Stimulated activated CD4-positive, alpha-beta T cell treated with anti-CD3 and anti-CD28 coated beads, Interleukin-4, amount 100 ng/mL, for 48 hours (primary cell): Measurements from ENCODE around the gene USHBP1.

Source experiments
- DNase-seq, 2 donors: peaks; one replicate each; pipeline ENCODE4 v3.0.0-alpha.2; 2020; ENCODE audit warnings: low read depth in 2 of 2

USHBP1 gene

DNA sequence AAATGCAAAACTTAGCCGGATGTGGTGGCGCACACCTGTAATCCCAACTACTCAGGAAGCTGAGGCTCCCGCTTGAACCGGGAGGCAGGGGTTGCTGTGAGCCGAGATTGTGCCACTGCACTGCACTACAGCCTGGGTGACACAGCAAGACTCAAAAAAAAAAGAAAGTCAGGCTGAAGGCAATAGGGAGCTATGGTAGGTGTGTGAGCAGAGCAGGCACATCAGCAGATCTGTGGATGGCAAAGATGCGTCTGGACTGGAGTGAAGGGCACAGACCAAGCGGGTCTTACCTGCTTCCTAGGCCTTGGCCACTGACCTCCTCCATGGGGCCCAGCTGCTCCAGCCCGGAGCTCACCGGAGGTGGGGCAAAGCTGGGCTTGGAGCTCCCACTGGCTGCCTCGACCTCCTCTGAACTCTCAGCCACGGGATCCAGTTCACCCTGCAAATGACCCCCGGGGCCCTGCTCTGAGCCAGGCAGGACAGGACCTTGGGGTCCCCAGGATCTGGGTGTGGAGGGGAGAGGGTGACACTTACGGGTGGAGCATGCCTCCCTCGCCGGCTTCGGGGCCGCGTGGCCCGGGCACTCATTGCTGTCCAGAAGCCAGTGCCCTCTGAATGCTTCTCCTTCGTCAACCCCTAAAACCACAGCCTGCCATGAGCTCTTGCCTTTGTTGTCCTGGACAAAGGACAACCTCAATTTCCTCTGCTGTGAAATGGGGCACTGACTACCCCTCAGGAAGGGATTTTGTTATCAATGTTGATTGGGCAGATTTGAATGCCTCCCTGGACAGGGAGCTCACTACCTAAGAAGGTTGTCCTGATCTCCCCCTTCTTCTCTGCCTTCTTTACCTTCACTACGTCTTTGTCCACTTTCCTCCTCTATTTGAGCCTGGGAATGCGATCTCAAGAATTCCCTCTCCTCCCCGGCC lies 569 bp downstream of the USHBP1 start:
- DNase-seq: no peak

DNA sequence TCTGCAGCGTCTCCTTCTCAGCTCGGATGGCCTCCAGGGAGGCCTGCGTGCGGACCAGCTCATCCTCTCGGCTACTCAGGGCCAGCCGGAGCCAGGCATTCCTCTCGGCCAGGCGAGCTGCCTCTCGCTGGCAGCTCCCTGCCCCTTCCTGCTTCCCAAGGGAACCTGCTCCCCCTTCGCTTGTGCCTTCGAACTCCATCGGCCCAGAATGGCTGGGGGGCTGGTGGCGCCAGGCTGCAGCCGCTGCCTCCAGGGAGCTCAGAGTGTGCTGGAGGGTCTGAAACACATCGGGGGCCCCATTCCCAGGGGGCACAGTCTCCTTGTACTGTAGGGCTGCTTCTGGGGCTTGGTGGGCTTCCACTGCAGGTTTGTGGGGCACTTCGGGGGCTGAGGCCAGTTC lies 2.0 kb downstream of the USHBP1 start:
- no peak for DNase-seq

DNA sequence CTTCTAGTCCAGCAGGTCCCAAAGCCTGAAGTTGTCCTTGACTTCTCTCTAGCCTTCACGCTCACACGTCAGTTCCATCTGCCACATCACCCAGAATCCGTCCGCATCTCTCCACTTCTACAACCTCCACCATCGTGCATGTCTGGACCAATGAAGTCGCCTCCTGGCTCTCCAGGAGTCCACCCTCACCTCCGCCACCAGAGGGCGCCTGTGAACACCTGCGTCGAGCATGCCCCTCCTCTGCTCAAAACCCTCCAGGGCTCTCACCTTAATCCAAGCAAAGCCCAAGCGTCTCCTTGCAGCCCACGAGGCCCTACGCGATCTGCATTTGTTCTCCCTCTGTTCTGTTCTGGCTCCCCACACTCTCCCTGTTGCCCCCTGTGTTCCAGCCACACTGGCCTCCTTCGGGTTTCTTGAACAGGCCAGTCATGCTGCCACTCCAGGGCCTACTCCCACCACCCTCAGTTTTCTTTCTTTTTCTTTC lies 3.7 kb downstream of the USHBP1 start:
- peak; percentile 90 for DNase-seq

DNA sequence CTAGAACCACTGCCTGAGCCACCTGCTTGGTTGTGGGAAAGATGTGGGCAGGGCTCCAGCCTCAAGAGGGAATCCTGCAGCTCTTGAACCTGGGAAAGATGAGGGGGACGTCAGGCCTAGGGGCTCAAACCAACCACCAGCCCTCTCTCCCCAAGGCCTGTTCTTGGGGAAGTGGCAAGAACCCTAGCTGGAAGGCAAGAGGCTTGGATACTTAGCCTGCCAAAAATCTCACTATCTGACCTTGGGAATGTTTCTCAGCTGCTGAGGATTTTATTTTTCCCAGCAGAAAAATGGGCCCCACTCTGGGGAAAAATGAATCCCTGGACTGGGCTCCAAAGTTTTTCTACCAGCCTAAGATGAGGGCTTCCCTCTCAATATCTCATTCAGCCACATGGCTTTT lies 4.6 kb downstream of the USHBP1 start:
- no peak for DNase-seq

DNA sequence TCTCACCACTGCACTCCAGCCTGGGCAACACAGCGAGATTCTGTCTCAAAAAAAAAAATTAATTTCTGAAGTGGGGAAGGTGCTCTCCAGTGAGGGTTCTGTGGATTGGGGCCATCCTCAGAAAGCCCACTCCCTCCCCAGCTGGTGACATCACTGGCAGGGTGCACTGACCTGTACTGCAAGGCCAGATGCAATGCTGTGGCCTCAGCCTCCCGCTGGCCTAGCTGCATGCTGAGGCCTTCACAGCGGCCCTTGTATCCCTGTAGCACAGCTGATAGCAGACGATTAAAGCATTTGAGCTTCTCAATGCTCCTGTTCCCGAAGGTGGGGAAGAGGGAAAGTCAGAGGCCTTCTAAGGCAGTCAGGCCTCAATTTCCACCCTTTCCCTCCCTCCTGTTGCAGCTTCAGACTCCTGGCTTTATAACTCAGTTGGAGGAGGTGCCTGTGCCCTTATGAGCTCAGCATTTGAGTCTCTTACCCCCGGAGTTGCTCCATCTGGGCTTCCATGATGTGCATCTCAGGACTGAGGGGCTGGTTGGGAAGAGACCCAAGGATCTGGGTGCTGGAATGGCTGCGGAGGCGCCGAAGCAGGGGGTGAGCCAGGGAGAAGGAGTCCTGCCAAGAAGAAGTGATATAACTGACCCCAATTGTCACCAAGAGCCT lies 5.3 kb downstream of the USHBP1 start:
- no peak for DNase-seq

DNA sequence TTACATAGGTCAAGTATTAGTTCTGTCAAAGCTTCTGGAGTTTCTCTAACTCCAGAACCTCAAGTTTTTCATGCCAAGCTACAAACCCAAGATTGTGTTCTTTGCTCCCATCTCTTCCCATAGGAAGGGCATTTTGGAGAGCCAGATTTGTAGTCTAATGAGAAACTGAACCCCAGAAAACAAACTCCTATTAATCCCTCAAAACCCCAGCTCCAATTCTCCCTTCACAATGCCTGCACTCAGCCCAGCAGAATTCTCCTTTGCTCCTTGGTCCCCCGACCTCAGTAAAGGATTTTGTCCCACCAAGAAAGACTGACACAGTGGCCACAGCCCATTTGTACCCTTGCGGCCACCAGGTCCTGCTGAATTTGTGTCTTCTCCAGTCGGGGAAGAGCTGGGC lies 8.4 kb downstream of the USHBP1 start:
- no peak for DNase-seq

DNA sequence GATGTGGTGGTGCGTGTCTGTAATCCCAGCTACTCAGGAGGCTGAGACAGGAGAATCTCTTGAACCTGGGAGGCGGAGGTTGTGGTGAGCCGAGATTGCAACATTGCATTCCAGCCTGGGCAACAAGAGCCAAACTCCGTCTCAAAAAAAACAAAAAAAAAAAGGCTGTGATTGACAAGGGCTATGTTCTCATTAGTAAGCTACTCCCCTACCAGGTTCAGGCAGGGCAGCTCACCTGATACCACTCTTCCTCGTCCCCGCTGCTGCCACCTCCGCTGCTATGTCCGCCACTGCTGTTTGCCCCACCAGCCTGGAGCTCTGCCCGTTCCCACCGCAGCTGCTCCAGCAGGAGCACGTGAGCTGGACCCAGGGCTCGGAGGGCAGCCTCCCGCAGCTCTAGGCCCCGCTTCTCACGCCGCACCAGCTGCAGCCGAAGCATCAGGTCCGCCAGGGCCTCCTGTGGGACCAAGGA lies 9.4 kb downstream of the USHBP1 start:
- no peak for DNase-seq

DNA sequence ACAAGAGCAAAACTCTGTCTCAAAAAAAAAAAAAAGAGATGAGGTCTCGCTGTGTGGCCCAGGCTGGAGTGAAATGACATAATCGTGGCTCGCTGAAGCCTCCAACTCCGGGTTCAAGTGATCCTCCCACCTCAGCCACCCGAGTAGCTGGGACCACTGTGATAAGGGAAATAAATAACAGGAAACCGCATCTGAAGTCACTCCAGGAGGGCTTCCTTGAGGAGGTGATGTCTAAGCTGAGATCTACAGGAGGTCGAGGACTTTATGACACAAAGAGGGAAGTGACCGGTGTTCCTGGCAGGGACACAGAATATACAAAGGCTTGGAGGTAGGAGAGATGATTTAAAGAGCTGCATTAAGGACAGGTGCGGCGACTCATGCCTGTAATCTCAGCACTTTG lies 9.9 kb downstream of the USHBP1 start:
- DNase-seq: no peak

DNA sequence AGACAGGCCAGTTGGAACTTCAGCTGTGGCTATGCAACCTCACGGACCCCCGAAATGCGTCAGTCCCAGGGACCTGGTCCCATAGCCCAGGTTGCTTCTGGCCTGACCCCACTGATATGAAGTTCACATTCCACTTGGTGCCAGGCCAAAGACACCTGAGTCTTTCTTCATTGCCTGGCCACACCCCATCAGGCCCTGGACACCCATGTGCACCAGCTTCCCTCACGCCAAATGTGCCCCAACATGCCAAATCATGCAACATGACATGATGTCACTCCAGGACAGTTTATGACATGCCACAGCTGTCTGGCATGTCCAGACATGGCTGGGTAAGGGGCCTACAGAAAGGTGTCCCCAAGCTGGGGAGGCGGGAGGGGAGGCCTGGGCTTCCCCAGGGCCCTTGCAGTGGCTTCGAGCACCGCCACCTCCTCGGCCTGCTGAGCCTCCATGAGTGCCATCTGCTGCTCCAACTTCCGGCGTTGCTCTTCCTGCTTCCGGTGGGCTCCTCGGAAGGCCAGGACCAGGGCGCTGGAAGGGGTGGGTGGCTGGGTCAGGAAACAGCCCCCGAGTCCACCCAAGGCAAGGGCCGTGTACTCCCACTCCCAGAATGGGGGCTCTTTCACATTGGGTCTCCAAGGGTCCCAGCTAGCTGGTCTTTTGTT lies 14.5 kb downstream of the USHBP1 start:
- DNase-seq: no peak

DNA sequence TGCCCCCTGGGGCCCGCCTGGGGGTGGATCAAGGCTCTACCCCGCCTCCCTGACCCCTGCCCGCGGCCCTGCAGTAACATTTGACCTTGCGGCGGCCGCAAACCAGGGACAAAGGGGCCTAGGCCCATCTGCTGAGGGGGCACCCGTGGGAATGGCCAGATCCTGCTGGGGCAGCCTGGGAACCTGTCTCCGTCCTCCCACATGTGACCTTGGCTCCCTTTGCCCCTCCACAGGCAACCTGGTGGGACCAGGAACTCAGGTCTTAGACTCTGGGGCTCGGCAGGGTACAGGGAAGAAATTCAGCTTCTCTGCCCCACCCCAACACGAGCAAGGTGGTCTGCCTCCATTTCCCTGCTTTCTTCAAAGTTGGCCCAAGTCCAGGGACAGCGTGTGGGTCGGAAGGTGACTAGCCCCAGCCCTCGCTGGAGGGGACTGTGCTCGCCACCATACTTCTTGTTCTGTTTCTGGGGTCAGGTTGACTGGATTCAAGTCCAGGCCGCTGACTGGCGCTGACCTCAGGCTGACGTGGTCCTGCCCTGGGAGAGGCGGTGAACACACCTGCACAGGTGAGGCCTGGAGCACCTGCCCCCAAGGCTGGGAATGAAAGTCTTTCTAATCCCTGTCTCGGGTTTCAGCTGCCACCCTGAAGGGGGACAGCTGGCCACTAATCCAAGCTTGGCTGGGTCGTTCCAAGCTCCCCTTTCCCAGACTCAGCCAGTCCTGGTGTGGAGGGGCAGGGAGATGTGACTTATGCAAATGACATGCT lies 16.4 kb downstream of the USHBP1 start:
- no peak for DNase-seq

DNA sequence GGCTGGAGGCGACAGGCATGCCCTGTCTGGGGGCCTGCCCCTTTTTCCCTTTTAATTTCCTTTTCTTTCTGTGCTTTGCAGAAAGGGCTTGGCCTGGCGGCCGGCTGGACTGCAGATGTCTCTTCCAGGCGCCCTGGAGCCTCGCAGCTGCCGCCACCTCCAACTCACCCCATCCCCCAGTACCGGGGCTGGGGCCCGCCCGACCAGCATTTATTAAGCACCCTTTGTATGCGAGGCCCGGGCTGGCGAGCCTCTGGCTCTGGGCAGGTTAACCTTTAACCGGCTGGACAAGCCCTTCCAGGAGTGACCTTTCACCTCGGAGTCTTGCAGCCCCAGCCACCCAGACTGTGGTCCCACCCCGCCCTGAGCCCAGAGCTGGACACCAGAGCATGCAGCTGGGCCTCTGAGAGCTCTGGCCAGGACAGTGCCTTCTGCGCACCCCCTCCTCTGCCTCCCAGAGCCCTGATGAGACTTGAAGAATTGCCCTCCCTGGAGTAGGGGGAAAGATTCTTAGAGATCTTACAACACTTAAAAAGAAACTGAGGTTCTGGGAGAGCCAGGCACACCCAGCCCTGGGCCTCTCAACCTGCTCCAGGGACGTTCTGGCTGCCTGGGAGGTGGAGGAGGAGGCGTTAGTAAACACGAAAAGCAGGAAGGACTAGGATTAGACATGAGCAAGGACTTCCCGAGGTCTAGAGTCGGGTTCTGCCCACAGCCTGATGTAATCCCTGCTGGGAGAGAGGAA lies 17.7 kb downstream of the USHBP1 start:
- DNase-seq: no peak

DNA sequence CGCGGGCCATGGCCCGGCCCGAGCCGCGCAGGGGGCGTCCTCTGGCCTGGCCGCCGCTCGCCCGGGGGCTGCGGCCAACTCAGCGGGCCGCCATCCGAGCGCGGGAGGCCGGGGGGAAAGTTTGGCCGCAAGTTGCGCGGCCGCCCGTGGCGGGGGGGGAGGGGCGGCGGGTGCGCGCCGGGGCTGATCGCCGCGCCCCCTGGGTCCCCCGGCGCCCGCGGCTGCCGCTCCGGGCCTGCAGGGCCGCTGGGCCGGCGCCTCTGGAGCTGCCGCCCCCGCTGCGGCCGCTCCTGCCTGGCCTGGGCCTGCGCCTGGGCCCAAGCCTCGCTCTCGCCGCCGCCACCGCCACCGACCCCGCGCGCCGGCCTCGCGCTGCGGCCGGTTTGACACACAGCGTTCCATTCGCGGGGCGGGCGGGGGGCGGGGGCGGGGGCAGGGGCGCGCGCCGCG lies 19.0 kb downstream of the USHBP1 start, which contains the start of gene NR2F6:
NR2F6 (minus strand) TSS at position 385 of the 450 bp plus-strand sequence. CDS start 699 bp downstream, outside the sequence.
- no peak for DNase-seq

DNA sequence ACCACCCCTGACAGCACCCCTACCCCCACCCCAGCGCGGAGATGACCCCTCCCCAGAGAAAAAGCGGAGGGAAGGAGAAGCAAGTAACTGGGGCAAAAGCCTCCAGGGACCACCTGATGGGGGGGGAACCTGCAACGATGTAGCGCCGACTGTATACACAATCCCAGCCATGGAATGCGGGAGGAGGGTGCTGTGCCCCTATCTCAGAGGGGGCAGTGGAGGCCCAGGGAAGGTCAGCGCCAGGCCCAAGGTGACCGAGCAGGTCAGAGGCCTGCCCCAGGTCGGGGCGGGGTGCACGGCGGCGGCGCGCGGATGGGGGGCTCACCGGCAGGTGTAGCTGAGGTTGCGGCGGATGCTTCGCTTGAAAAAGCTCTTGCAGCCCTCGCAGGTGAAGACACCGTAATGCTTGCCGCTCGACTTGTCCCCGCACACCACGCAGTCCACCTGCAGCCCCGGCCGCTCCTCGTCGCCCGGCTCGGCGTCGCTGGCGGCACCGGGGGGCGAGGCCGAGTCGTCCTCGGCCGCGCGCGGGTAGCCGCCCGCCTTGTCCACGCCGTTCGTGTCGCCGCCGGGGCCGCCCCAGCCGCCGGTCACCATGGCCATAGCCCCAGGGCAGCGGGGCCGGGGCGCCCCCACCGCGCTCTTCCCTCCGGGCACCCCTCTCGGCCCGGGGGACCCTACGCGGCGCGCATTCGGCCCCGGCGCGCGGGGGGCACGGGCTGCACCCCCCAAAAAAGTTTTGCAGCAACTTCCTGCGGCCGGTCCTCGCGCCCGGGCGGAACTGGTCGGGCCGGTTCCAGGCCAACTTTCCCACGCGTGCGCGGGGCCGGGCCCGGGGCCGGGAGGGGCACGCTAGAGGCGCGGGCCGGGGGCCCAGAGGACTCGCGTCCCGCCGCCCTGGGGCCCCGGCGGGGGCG lies 19.7 kb downstream of the USHBP1 start:
- no peak for DNase-seq

DNA sequence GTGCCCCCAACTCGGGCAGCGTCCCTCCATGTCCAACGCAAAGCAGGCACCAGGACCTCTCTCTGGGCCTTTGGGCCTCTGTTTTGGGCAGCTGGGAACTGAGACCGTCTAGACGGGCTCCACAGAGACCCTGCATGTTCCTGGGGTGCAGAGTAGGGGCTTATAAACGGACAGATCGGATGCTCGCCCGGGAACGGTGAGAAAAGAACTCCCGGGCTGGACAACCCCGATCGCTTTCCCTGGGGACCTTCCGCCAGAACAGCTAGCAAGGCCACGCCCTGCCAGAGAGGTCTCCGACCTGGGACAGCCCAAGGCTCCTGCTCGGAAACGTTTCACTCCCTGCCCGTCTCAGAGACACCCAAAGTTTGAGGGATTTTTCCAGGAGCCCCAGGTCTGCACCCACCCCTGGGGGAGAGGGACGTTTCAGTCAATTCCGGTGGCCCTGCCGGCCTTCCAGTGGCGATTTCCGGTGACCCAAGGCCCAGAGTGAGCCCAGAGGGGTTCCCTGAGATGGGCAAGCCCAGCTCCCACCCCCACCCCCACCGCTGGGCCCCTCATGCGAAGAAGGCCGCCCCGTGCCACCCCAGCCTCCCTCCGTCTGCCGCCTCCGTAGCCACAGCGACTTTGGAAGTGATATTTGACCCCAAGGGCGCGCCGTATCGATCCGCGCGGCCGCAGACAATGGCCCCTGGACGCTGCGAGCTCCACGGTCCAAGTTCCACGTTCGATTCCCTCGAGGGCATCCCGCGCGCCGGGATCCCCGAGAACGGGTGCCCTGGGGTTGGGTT lies 20.5 kb downstream of the USHBP1 start:
- no peak for DNase-seq

DNA sequence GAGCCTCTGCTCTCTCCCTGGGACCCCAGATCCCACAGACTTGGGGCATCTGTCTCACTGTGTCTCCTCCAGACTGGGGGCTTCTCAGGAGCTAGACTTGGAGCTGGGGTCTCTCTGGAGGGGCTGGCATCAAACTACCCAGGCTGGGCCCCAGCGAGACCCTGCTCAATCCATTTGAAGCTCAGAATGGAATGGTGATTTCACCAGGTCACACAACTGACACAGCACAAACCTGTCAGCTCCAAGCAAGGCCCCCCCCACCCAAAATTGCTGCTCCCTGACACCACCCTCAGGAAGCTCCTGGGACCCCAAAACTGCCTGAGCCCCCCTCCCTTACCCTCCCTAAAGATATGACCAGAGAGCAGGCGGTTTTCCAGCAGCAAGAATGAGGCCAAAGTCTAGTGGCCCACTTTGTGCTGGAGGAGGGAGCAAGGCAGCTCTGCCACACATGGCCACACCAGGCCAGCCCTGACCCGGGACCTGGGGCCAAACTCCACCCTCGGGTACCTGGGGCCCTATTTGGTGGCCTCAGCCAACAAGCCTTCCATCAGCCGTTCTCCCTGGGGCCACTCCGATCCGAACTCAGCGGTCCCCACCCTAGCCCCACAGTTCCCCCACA lies 21.2 kb downstream of the USHBP1 start:
- DNase-seq: no peak

DNA sequence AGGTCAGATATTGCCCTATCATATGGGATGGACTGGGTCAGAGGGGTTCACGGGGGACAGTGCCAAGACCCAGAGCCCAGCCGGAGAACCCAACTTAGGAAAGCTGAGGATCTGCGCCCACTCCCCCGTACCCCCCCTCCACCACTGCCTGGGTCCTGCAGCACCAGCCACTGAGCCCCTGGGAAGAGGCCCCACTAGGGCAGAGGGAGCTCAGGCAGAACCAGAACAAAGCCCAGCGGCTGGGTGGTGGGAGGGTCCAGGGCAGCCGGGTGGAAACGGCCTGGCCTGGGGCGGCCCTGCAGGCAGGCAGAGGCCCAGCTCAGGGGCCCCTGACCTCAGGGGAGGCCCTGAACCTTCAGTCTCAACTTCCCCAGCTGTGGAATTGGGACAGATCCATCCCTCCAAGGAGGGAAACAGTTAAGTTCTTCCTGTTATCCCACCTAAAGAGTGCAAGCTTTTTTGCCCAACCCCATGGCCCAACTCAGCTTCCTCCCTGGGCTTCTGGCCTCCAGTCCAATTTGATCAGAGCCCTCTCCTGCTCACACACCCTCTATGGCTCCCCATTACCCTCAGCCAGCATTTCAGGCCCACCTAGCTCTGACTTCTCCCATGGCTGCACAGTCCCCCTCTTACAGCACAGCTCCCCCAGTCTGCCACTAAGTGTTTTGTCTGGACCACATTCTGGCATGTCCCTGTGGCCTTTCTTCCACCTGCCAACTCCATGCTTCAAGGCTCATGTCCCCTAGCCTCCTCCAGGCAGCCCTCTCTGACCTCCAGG lies 21.9 kb downstream of the USHBP1 start:
- no peak for DNase-seq

DNA sequence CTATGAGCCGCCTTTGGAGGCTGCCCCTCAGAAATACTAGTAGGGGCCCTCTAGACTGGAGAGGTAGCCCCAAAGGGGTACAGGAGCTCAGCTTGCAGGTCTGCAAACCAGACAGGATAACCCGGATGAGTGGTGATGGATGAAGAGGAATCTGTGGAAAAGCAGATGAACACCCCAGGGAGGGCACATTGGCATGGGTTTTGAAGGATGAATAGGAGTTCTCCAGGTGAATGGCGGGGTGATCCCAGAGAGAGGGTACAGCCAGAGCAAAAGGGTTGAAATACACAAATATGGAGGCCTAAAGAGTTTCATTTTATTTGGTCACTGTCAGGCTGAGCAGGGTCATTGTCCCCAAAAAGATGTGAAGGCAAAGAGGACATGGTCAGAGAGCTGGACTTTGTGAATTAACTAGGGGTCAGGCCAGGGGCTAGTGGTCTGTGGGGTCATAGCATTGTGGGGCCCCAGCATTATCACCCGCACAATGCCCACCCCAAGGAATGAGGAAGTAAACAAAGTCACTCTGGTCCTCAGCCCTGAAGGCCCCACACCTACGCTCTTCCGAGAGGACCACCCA lies 23.6 kb downstream of the USHBP1 start:
- no peak for DNase-seq
